ENCODE measurements around the gene TMEM213. TPM values are rescaled to one million over a fixed set of nuclear protein-coding genes. Genes with fewer than 3 reads are reported as not detected.

Gene TMEM213
- total RNA-seq, 1 donor from 2014 or later, result not detected

- no peak for DNase-seq (ENCODE audit: low read depth)
These were observed 75.6 kb downstream of the TMEM213 start for GRCh38 chr7:138873220-138873892.

- no peak for DNase-seq (ENCODE audit: low read depth)
These were observed 78.0 kb downstream of the TMEM213 start for GRCh38 chr7:138875794-138876193.

GRCh38 chr7:138876326-138876725, 78.5 kb downstream of the TMEM213 start:
- DNase-seq (ENCODE audit: low read depth), result no peak

GRCh38 chr7:138878051-138878450, 80.3 kb downstream of the TMEM213 start:
- DNase-seq (ENCODE audit: low read depth), result no peak

- DNase-seq (ENCODE audit: low read depth), result no peak
These were observed 81.1 kb downstream of the TMEM213 start for GRCh38 chr7:138878856-138879255.

- no peak for DNase-seq (ENCODE audit: low read depth)
These were observed 81.6 kb downstream of the TMEM213 start for GRCh38 chr7:138879356-138879755.

- DNase-seq (ENCODE audit: low read depth), result no peak
These were observed 83.2 kb downstream of the TMEM213 start for GRCh38 chr7:138880881-138881578.

GRCh38 chr7:138881579-138882188, 83.9 kb downstream of the TMEM213 start:
- DNase-seq (ENCODE audit: low read depth), result no peak

- no peak for DNase-seq (ENCODE audit: low read depth)
These were observed 84.5 kb downstream of the TMEM213 start for GRCh38 chr7:138882249-138882648.

- DNase-seq (ENCODE audit: low read depth), result no peak
These were observed 87.8 kb downstream of the TMEM213 start for GRCh38 chr7:138885383-138886147.

- DNase-seq (ENCODE audit: low read depth), result peak; percentile 79
These were observed 88.7 kb downstream of the TMEM213 start for GRCh38 chr7:138886501-138886917.

GRCh38 chr7:138887085-138887710, 89.4 kb downstream of the TMEM213 start:
- DNase-seq (ENCODE audit: low read depth), result no peak

Other genes starting within 250 kb of the TMEM213 start
- not detected in 2 replicates for gene SVOPL, start 96.6 kb upstream of the TMEM213 start, total RNA-seq
- 0.35 TPM in 1 of 2 replicates, not detected in the other for gene ATP6V0A4, start 202 bp downstream of the TMEM213 start, total RNA-seq
- gene KIAA1549, start 183.4 kb downstream of the TMEM213 start, total RNA-seq, result 11.9 and 16.0 TPM in 2 replicates
- gene ZC3HAV1L, start 238.0 kb downstream of the TMEM213 start, total RNA-seq, result 16.1 and 31.5 TPM in 2 replicates

All from myocyte (in vitro differentiated cells).